HepG2 (cell line): ENCODE results near the gene ZNF484. TPM values are rescaled to one million over a fixed set of nuclear protein-coding genes. Genes with fewer than 3 reads are reported as not detected.

ENCODE experiments used
- BRD4 ChIP-seq: sonication (generic); formaldehyde crosslinking; IDR thresholded peaks from 2 replicates; pipeline ENCODE4 v1.4.0; 2020; ENCODE audit warnings: missing genetic modification reagents
- ETV5 ChIP-seq: IDR thresholded peaks from 2 replicates; pipeline ENCODE4 v1.6.1; 2018; ENCODE audit warnings: missing biosample characterization, missing genetic modification reagents, inconsistent platforms, borderline replicate concordance
- HDAC6 ChIP-seq: fragments of 200-600 bp; sonication (generic); IDR thresholded peaks from 2 replicates; pipeline ENCODE4 v1.7.0; 2017; ENCODE audit warnings: mild to moderate bottlenecking, antibody characterized with exemption, low read length, low read depth
- HES4 ChIP-seq: sonication (generic); formaldehyde crosslinking; IDR thresholded peaks from 2 replicates; pipeline ENCODE4 v1.9.0; 2021; ENCODE audit warnings: mild to moderate bottlenecking, missing genetic modification reagents, borderline replicate concordance
- KDM4B ChIP-seq: sonication (generic); formaldehyde crosslinking; IDR thresholded peaks from 2 replicates; pipeline ENCODE4 v1.4.0; 2020; ENCODE audit warnings: missing genetic modification reagents
- MED13 ChIP-seq: sonication (generic); formaldehyde crosslinking; IDR thresholded peaks from 2 replicates; pipeline ENCODE4 v1.5.0; 2020; ENCODE audit warnings: missing genetic modification reagents
- NFYC ChIP-seq: IDR thresholded peaks from 2 replicates; pipeline ENCODE4 v1.6.1; 2016; ENCODE audit warnings: missing genetic modification reagents, missing compliant biosample characterization
- NONO ChIP-seq, 2 experiments: fragments of 450-650 bp in 1 of 2; sonication (generic) in 1 of 2; formaldehyde crosslinking in 1 of 2; IDR thresholded peaks in 1 of 2; conservative IDR thresholded peaks in 1 of 2; 2 replicates each; pipeline versions ENCODE4 v1.6.1 to v1.8.0; 2017 to 2022; ENCODE audit warnings: mild to moderate bottlenecking in 1 of 2, missing genetic modification reagents in 1 of 2, moderate library complexity in 1 of 2
- NPAS2 ChIP-seq: sonication (generic); formaldehyde crosslinking; IDR thresholded peaks from 2 replicates; pipeline ENCODE4 v1.8.0; 2022; ENCODE audit warnings: mild to moderate bottlenecking, missing genetic modification reagents, borderline replicate concordance
- PITX1 ChIP-seq: sonication (generic); formaldehyde crosslinking; IDR thresholded peaks from 2 replicates; pipeline ENCODE4 v1.5.1; 2020; ENCODE audit warnings: mild to moderate bottlenecking, missing genetic modification reagents
- SAP130 ChIP-seq: IDR thresholded peaks from 2 replicates; pipeline ENCODE4 v1.6.1; 2016; ENCODE audit warnings: low read depth
- SMYD3 ChIP-seq: sonication (generic); formaldehyde crosslinking; IDR thresholded peaks from 2 replicates; pipeline ENCODE4 v1.8.1; 2023; ENCODE audit warnings: mild to moderate bottlenecking, missing genetic modification reagents
- TAF15 ChIP-seq: fragments of 200-400 bp; formaldehyde crosslinking; IDR thresholded peaks from one replicate; pipeline ENCODE4 v1.6.1; 2018; ENCODE audit warnings: mild to moderate bottlenecking, low read depth, low read length; ENCODE audit not compliant: poor library complexity, severe bottlenecking
- TEAD2 ChIP-seq: sonication (generic); formaldehyde crosslinking; IDR thresholded peaks from 2 replicates; pipeline ENCODE4 v1.9.0; 2021; ENCODE audit warnings: missing genetic modification reagents
- THAP11 ChIP-seq: IDR thresholded peaks from 2 replicates; pipeline ENCODE4 v1.6.1; 2016; ENCODE audit warnings: missing biosample characterization, missing genetic modification reagents
- ZKSCAN8 ChIP-seq: IDR thresholded peaks from 2 replicates; pipeline ENCODE4 v1.6.1; 2016; ENCODE audit warnings: borderline replicate concordance, missing genetic modification reagents, missing compliant biosample characterization
- ZNF230 ChIP-seq: sonication (generic); formaldehyde crosslinking; IDR thresholded peaks from 2 replicates; pipeline ENCODE4 v1.4.0; 2020; ENCODE audit warnings: mild to moderate bottlenecking, missing genetic modification reagents
- ZNF251 ChIP-seq: sonication (generic); formaldehyde crosslinking; IDR thresholded peaks from 2 replicates; pipeline ENCODE4 v1.9.0; 2021; ENCODE audit warnings: mild to moderate bottlenecking, missing genetic modification reagents
- ZNF329 ChIP-seq: sonication (generic); formaldehyde crosslinking; IDR thresholded peaks from 2 replicates; pipeline ENCODE4 v1.9.0; 2021; ENCODE audit warnings: low read depth, mild to moderate bottlenecking, missing genetic modification reagents
- ZNF446 ChIP-seq: sonication (generic); formaldehyde crosslinking; IDR thresholded peaks from 2 replicates; pipeline ENCODE4 v1.5.0; 2020; ENCODE audit warnings: mild to moderate bottlenecking, missing genetic modification reagents
- ZNF549 ChIP-seq: sonication (generic); formaldehyde crosslinking; IDR thresholded peaks from 2 replicates; pipeline ENCODE4 v1.5.0; 2020; ENCODE audit warnings: missing genetic modification reagents
- ZNF569 ChIP-seq: sonication (generic); formaldehyde crosslinking; IDR thresholded peaks from 2 replicates; pipeline ENCODE4 v1.5.0; 2020; ENCODE audit warnings: mild to moderate bottlenecking, missing genetic modification reagents, moderate library complexity, borderline replicate concordance
- ZNF724P ChIP-seq: sonication (generic); formaldehyde crosslinking; IDR thresholded peaks from 2 replicates; pipeline ENCODE4 v1.8.0; 2022; ENCODE audit warnings: missing genetic modification reagents, borderline replicate concordance
- ZNF775 ChIP-seq: sonication (generic); formaldehyde crosslinking; IDR thresholded peaks from 2 replicates; pipeline ENCODE4 v1.4.0; 2020; ENCODE audit warnings: missing genetic modification reagents, mild to moderate bottlenecking, moderate library complexity, borderline replicate concordance
- ZSCAN12 ChIP-seq: sonication (generic); formaldehyde crosslinking; IDR thresholded peaks from 2 replicates; pipeline ENCODE4 v1.9.0; 2021; ENCODE audit warnings: mild to moderate bottlenecking, missing genetic modification reagents
- polyA plus RNA-seq, 8 experiments: library from polyadenylated mRNA; depleted of rRNA in 3 of 8; stranded (reverse) in 7 of 8; unstranded in 1 of 8; fragments of >200 nt; fragmentation: Illumina TruSeq in 4 of 8; extraction: Trizol in 4 of 8; gene quantifications; 2 replicates each; pipeline versions ENCODE4 v1.2.1 to v1.2.3, GENCODE V29; 2011 to 2016; ENCODE audit warnings: low read depth in 4 of 8, missing spikeins in 1 of 8, mixed read lengths in 1 of 8; ENCODE audit not compliant: insufficient read depth in 1 of 8
- total RNA-seq, 5 experiments: library from RNA; depleted of rRNA; stranded (reverse); fragments of >200 nt; fragmentation: Illumina TruSeq; extraction: Trizol; gene quantifications; 2 replicates each; pipeline ENCODE4 v1.2.3, GENCODE V29; 2016; ENCODE audit warnings: low read depth in 1 of 5
- TF ChIP-seq, protein P1 (sequence below): sonication (generic); formaldehyde crosslinking; IDR thresholded peaks from 2 replicates; pipeline ENCODE4 v1.5.0; 2020; ENCODE audit warnings: mild to moderate bottlenecking, missing genetic modification reagents
- TF ChIP-seq, protein P2 (sequence below): sonication (generic); formaldehyde crosslinking; IDR thresholded peaks from 2 replicates; pipeline ENCODE4 v1.5.1; 2020; ENCODE audit warnings: missing genetic modification reagents, mild to moderate bottlenecking, borderline replicate concordance

The ZNF484 gene
- total and polyA plus RNA-seq, 2 of the 13 experiments (the other 11 are each of a cell fraction or from before 2014, with no cell fraction given), result 0.96 to 7.2 TPM

DNA sequence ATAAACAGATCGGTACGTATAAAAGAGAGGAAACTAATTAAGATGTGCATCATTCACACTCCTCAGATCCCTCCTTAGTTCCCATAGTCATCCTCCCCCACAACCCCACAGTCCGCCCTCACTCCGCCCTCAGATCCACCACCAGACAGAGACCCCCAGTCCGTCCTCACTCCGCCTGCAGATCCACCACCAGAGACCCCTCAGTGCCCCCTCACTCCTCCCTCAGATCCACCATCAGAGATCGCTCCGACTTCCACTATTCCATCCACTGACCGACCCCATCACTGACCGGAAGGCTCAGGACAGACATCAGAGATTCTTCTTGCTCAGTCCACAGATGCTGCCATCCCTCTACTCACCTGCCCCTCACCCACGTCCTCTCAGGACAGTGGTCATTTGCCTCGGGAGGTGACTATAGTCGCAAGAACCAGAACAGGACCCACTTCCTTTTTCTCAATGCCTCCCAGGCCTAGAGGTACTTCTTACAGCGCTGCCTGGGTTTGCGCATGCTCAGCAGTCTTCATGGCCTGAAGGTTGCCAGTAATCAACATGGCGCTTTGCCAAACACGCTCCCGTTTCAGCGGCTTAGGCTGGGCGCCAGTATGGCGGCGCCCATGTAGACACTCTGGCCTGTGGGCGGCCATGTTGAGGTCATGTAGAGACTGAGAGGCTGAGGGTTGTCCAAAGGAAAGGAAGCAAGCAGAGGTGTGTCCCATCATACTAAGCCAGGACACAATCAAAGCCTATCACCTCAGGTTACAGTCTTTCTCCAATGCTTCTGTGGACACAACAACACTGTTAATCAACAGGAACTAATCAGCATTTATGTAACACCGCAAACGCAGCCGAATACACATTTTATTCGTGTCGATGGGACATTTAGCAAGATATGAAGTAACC lies at the start of gene ZNF484 (continued):
- no peak for TF ChIP-seq SMYD3 (CRISPR knock-in tag)
- TF ChIP-seq NONO (IDR thresholded peaks at IDR 0.05), result no peak
- TF ChIP-seq NONO (CRISPR knock-in tag; conservative IDR thresholded peaks at IDR 0.05), result peak; percentile 64; the same call in 1 of the 2 replicates
- TF ChIP-seq ZSCAN12 (CRISPR knock-in tag), result no peak
- TF ChIP-seq MED13 (CRISPR knock-in tag), result no peak
- no peak for TF ChIP-seq ZNF549 (CRISPR knock-in tag)
- no peak for TF ChIP-seq ZNF251
- TF ChIP-seq TEAD2, result no peak
- TF ChIP-seq ZKSCAN8 (CRISPR knock-in tag), result 0 out of 2 replicates have a peak, but pooled peaks have one; percentile 56
- no peak for TF ChIP-seq TAF15
- no peak for TF ChIP-seq ZNF230 (CRISPR knock-in tag)
- TF ChIP-seq NPAS2 (CRISPR knock-in tag), result no peak
- TF ChIP-seq NFYC (CRISPR knock-in tag), result peak; percentile 59
- TF ChIP-seq ZNF329 (CRISPR knock-in tag), result no peak
- TF ChIP-seq SAP130, result peak; percentile 81
- peak; percentile 10; the same call in 1 of the 2 replicates for TF ChIP-seq ETV5 (CRISPR knock-in tag)
- TF ChIP-seq, protein P1, sequence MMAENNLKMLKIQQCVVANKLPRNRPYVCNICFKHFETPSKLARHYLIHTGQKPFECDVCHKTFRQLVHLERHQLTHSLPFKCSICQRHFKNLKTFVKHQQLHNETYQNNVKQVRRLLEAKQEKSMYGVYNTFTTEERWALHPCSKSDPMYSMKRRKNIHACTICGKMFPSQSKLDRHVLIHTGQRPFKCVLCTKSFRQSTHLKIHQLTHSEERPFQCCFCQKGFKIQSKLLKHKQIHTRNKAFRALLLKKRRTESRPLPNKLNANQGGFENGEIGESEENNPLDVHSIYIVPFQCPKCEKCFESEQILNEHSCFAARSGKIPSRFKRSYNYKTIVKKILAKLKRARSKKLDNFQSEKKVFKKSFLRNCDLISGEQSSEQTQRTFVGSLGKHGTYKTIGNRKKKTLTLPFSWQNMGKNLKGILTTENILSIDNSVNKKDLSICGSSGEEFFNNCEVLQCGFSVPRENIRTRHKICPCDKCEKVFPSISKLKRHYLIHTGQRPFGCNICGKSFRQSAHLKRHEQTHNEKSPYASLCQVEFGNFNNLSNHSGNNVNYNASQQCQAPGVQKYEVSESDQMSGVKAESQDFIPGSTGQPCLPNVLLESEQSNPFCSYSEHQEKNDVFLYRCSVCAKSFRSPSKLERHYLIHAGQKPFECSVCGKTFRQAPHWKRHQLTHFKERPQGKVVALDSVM (CRISPR knock-in tag), result peak; percentile 91
- peak; percentile 88; the same call in 1 of the 2 replicates for TF ChIP-seq BRD4 (CRISPR knock-in tag)
- 0 out of 2 replicates have a peak, but pooled peaks have one; percentile 48 for TF ChIP-seq HES4 (CRISPR knock-in tag)
- TF ChIP-seq ZNF724P (CRISPR knock-in tag), result no peak
- TF ChIP-seq ZNF775 (CRISPR knock-in tag), result no peak
- TF ChIP-seq ZNF446, result no peak; the same call in 1 of the 2 replicates
- no peak for TF ChIP-seq ZNF569
- peak; percentile 62; the same call in 1 of the 2 replicates for TF ChIP-seq PITX1
- no peak for TF ChIP-seq HDAC6
- TF ChIP-seq KDM4B (CRISPR knock-in tag), result no peak; the same call in 1 of the 2 replicates
- TF ChIP-seq, protein P2, sequence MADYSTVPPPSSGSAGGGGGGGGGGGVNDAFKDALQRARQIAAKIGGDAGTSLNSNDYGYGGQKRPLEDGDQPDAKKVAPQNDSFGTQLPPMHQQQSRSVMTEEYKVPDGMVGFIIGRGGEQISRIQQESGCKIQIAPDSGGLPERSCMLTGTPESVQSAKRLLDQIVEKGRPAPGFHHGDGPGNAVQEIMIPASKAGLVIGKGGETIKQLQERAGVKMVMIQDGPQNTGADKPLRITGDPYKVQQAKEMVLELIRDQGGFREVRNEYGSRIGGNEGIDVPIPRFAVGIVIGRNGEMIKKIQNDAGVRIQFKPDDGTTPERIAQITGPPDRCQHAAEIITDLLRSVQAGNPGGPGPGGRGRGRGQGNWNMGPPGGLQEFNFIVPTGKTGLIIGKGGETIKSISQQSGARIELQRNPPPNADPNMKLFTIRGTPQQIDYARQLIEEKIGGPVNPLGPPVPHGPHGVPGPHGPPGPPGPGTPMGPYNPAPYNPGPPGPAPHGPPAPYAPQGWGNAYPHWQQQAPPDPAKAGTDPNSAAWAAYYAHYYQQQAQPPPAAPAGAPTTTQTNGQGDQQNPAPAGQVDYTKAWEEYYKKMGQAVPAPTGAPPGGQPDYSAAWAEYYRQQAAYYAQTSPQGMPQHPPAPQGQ (CRISPR knock-in tag), result no peak
- TF ChIP-seq THAP11 (CRISPR knock-in tag), result peak; percentile 93
